Immature natural killer cell (primary cell): Measurements from ENCODE around the gene MAPK12. TPM values are rescaled to one million over a fixed set of nuclear protein-coding genes. Genes with fewer than 3 reads are reported as not detected.

Experiments
- DNase-seq, 3 donors: peaks; one replicate each; pipeline ENCODE4 v3.0.0; 2022; ENCODE audit warnings: mixed read lengths in 1 of 3
- H3K27ac Mint-ChIP-seq, 6 donors: one replicate each; pipeline ENCODE4 v1.8.0; 2020; ENCODE audit warnings: mixed read lengths in 6 of 6, mild to moderate bottlenecking in 5 of 6, inconsistent platforms in 4 of 6, moderate library complexity in 3 of 6
- H3K27me3 Mint-ChIP-seq, 3 donors: one replicate each; pipeline ENCODE4 v1.8.0; 2020 to 2021; ENCODE audit warnings: low read depth in 3 of 3, mild to moderate bottlenecking in 3 of 3, mixed read lengths in 3 of 3, moderate library complexity in 3 of 3, inconsistent platforms in 1 of 3
- H3K36me3 Mint-ChIP-seq, 3 donors: one replicate each; pipeline ENCODE4 v1.8.0; 2020; ENCODE audit warnings: mixed read lengths in 3 of 3, inconsistent platforms in 2 of 3, mild to moderate bottlenecking in 2 of 3
- H3K4me1 Mint-ChIP-seq, 2 donors: one replicate each; pipeline ENCODE4 v1.8.0; 2020; ENCODE audit warnings: inconsistent platforms in 2 of 2, mild to moderate bottlenecking in 2 of 2, mixed read lengths in 2 of 2, moderate library complexity in 1 of 2
- H3K4me3 Mint-ChIP-seq, 5 donors: one replicate each; pipeline ENCODE4 v1.8.0; 2020; ENCODE audit warnings: mild to moderate bottlenecking in 5 of 5, mixed read lengths in 5 of 5, inconsistent platforms in 3 of 5, moderate library complexity in 3 of 5
- H3K9me3 Mint-ChIP-seq, 6 donors: one replicate each; pipeline ENCODE4 v1.8.0; 2020; ENCODE audit warnings: mild to moderate bottlenecking in 6 of 6, mixed read lengths in 6 of 6, inconsistent platforms in 4 of 6, moderate library complexity in 3 of 6
- polyA plus RNA-seq, 3 donors: library from polyadenylated mRNA; unstranded; fragments of 300-500 nt; fragmentation: Illumina TruSeq; gene quantifications; one replicate each; pipeline ENCODE4 v1.2.3, GENCODE V29; 2021

Gene MAPK12
- polyA plus RNA-seq, 3 donors from 2014 or later, result 0.13 to 0.31 TPM; not detected in 1

DNA sequence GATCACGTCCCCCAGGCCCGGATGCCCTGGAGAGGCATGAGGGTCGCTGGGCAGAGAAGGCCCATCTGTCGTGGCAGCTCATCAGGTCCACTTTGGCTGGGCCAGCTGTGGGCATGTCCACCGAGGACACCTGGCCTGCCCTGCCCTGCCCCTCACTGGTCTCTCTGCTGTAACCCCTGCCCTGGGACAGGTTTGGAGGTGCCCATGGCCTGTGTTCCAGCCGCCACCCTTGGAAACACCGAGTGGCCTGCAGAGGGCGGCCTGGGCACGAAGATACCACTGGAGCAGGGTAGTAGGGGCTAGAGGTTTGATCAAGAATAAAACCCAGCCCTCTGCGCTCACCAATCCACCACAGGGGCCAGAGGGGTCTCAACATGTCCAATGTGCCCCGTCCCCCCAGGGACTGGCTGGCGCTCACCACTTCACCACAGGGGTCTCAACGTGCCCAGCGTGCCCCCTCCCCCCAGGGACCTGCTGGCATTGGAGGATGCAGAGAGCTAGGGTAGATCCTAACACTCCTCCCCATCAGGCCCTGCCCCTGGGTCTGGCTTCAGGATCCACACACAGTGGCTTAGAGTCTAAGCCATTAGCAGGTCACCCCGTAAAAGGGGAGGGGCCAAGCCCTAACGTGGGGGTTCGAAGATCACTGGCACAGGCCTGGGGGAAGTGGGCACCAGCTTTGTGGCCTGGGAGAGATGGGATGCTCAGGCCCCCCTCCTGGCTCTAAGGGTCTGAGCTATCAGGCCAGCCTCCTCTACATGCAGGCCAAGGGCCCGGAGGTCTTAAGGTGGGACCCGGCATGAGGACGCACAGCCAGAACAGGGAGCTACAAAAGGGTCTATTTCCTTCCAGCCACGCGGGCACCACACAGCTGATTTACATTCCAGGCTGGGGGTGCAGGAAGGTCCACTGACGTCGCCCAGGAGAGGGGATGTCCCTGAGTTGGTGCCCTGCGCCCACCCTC lies 9.1 kb downstream of the MAPK12 start:
- peaks cover 1 to 9% (median 2%) of the 10 kb centered on the region in 3 donors for H3K27me3 Mint-ChIP-seq
- no peaks in the 10 kb centered on the region for H3K36me3 Mint-ChIP-seq
- peak overlapping the region; percentile 40 to 69 (median 60) for H3K4me3 Mint-ChIP-seq
- peaks cover 0 to 19% of the 10 kb centered on the region in 2 donors for H3K4me1 Mint-ChIP-seq
- H3K27ac Mint-ChIP-seq, result peak overlapping the region in 4 of 6 donors; percentile 27 to 74 (median 49)
- H3K9me3 Mint-ChIP-seq, result no peaks in the 10 kb centered on the region
- DNase-seq, result peak; percentile 58 to 70 (median 65)

DNA sequence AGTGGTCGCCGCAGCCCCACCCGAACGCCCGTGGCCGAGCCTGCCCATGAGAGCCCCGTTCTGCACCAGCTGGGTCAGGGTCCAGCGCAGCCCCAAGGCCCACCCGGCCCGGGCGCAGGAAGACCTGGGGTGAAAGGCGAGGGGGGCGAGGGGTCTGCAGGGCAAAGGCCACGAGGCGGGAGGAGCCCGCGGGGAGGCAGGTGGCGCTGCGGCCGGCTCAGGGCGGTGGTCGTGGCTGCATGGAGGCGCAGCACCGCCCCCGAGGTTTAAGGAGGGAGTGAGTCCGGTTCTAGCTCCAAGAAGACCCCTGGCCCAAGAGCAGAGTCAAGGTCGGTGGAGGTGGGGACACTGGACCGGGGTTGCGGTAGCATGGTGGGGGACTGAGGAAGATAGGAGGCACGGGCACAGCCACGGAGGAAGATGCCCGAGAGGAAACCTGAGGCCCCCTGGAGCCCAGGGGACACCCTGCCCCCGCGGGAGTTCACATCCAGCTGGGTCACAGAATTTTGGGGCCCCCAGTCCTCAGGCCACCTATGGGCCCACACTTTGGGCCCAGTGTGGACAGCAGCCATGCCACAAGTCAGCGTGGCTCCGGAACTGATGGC lies 9.9 kb downstream of the MAPK12 start:
- Mint-ChIP-seq H3K27me3 (peaks cover 2 to 9% (median 2%) of the 10 kb centered on the region in 3 donors), H3K4me3 (peak overlapping the region; percentile 40 to 69 (median 58)), H3K4me1 (peaks cover 0 to 23% of the 10 kb centered on the region in 2 donors), H3K27ac (peak overlapping the region in 3 of 6 donors; percentile 27 to 74 (median 69)), H3K36me3 (no peaks in the 10 kb centered on the region), H3K9me3 (no peaks in the 10 kb centered on the region)
- DNase-seq, result no peak

DNA sequence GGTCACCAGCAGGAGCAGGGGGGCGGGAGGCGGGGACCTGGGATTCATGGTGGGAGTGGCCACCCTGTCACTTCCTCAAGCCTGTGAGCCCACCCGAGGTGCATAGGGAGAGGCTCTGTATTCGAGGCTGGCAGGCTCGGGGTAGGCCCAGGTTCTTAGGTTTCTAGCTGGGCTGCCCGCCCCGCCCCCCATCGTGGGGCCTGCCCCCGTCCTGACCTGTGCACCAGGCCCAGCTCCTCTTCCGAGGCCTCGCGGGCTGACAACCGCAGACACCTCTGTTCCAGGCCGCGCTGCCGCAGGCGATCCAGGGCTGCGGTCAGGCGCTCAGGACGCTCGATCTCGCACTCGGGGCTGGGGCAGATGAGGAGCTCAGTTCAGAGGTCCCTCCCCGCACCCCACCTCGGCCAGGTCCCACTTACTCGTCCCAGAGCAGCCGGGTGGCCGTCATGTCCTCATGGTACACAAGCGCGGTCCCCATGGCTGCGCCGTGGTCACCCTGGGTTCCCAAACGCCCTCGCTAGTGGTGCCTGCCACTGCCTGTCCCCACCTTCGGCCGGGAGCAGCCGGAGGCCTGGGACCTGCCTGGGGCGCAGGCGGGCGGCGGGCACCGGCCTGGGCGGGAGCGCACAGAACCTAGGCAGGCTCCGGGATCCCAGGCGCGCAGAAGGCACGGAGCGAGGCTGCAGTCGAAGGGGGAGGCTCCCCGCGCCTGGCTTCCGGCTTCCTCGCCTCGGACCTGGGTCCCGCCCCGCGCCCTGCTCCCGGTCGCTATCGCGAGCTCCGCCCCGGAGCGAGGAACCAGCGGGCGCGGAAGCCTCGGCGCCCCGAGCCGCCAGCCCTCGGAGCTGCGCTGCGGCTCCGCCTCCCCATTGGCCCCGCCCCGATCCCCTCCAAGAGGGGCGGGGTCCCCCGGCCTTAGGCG lies 10.7 kb downstream of the MAPK12 start, which contains the start of gene HDAC10:
TSS of gene HDAC10 (minus strand) at position 711 of the 922 bp plus-strand sequence. CDS start at position 478, 233 bp downstream.
- peak within 1 kb of the TSS; percentile 81 to 87 (median 83) for H3K4me3 Mint-ChIP-seq
- H3K27ac Mint-ChIP-seq, result peak within 1 kb of the TSS; percentile 44 to 84 (median 77)

DNA sequence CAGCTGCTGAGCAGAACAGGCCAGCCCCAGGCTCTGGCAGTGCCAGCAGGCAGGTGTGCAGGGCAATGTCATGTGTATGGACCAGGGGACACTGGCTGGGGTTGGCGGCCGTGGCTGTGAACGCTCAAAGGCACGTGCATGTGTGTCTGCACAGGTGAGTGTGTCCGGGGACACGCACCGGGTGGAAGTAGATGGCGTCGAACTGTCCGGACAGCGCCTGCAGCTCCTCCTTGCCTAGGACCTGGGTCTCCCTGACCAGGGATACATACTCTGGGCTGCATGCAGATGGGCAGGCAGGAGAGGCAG lies 11.3 kb downstream of the MAPK12 start:
- H3K4me3 Mint-ChIP-seq, result peak overlapping the region; percentile 81 to 87 (median 83)
- H3K4me1 Mint-ChIP-seq, result peaks cover under 1 to 28% of the 10 kb centered on the region in 2 donors
- DNase-seq, result no peak
- H3K9me3 Mint-ChIP-seq, result no peaks in the 10 kb centered on the region
- H3K27me3 Mint-ChIP-seq, result peaks cover 2 to 7% (median 2%) of the 10 kb centered on the region in 3 donors
- no peaks in the 10 kb centered on the region for H3K36me3 Mint-ChIP-seq
- H3K27ac Mint-ChIP-seq, result peak overlapping the region in 5 of 6 donors; percentile 44 to 84 (median 67)

More for the DNA sequence above, 10.7 kb downstream of the MAPK12 start, which contains the start of gene HDAC10:
- Mint-ChIP-seq H3K4me1 (peaks cover 0 to 28% of the 10 kb centered on the region in 2 donors), H3K36me3 (no peaks in the 10 kb centered on the region), H3K9me3 (no peaks in the 10 kb centered on the region), H3K27me3 (peaks cover 2 to 9% (median 2%) of the 10 kb centered on the region in 3 donors)
- peak; percentile 67 to 73 (median 72) for DNase-seq

DNA sequence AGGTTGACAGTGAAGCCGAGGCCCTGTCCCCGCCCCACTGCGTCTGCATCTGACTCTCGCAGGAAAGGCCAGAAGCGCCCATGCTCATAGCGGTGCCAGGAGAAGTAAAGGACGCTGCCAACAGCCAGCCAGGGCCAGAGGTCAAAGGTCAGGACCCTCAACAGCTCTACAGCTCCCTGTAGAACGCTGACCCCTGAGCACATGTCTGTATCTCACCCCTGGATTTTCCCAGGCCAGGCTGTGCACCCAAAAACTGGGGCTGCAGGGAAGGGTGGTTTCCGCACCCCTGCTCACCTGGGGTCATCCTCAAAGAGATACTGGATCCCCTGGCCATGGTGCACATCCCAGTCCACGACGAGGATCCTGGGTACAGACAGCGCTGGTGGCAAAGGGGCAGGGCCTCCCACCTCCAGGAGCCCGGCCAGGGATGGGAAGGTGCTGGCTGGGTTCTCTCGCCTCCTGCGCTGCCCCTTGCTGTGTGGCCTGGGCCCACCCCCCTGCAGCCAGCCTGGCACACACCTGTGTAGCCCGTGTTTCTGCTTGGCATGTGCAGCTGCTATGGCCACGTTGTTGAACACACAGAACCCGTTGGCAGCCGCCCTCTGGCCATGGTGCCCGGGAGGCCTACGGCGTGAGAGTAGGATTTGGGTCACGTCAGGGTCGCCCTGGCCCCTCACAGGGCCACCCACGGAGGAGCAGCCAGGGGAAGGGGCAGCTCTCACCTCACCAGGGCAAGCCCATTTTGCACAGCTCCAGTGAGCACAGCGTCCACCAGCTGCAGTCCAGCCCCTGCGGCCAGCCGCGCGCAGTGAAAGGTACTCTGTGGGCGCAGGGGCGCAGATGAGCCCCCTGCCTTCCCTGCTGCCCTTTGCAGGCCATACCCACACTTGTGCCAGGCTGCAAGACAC lies 11.9 kb downstream of the MAPK12 start:
- Mint-ChIP-seq H3K36me3 (peaks cover 0 to 3% (median 3%) of the 10 kb centered on the region in 3 donors), H3K4me1 (peaks cover 6 to 31% of the 10 kb centered on the region in 2 donors), H3K9me3 (no peaks in the 10 kb centered on the region), H3K27me3 (peaks cover 5 to 11% (median 6%) of the 10 kb centered on the region in 3 donors), H3K4me3 (peak overlapping the region in 4 of 5 donors; percentile 81 to 87 (median 84)), H3K27ac (peak overlapping the region in 3 of 6 donors; percentile 44 to 67 (median 55))
- no peak for DNase-seq

DNA sequence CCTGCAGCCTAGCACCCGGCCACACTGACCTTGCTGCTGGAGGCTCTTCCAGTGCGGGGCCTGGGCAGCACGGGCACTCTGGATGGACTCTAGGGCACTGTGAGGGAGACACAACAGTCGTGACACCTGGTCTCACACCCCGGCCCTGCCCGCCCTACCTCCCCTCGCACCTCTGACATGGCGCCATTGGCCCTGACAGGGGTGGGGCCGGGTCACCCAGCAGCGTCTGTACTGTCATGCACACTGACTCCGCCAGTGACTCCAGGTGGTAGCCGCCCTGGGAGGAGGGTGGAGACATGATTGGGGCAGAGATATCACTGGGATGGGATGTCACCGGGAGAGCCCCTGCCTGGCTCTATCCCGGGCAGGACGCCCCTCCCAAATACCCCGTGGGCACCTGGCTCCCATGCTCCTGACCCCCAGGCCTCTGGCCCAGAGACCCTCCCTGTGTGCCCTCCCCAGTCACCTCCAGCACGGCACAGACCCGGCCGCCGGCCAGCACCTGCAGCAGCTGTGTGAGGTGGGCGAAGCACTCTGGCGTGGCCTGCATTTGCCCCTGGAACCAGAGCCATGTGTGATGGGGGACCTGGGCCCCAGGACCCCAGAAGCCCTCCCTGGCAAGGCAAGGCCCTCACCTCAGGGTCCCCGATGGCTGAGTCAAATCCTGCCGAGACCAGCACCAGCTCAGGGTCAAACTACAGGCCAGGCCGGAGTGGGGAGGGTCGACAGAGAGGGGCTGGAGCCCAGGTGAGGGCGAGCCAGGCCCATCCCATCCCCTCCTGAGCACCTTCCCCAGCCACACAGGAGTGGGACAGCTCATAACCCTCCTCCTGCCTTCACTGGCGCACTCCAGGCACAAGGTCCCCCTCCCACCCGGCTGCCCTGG lies 13.0 kb downstream of the MAPK12 start:
- no peaks in the 10 kb centered on the region for H3K9me3 Mint-ChIP-seq
- H3K4me1 Mint-ChIP-seq, result peaks cover 16 to 41% of the 10 kb centered on the region in 2 donors
- H3K36me3 Mint-ChIP-seq, result peaks cover 0 to 3% (median 3%) of the 10 kb centered on the region in 3 donors
- peaks cover 5 to 13% (median 9%) of the 10 kb centered on the region in 3 donors for H3K27me3 Mint-ChIP-seq
- H3K4me3 Mint-ChIP-seq, result peak overlapping the region in 4 of 5 donors; percentile 15 to 46 (median 24)
- DNase-seq, result no peak
- H3K27ac Mint-ChIP-seq, result peak overlapping the region in 2 of 6 donors; percentile 70 to 92

DNA sequence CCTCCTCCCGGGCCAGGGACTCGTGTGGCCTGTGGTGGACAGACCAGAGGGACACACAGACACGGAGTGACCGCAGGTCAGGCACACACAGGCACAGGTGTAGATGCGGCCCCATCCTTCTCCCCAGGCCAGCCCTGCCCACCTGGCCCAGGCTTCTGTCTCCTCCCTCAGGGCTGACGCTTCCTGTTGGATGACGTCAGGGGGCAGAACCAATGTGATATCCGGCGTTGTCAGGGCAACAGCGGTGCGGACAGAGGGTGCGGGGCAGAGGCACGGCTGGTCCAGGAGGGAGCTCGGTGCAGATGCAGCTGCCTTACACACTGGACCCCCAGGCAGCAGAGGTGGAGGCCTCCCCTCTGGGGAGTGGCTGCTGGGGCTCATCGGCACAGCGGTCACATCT lies 13.7 kb downstream of the MAPK12 start:
- Mint-ChIP-seq H3K9me3 (no peaks in the 10 kb centered on the region), H3K27ac (peak overlapping the region; percentile 11 to 92 (median 42)), H3K4me3 (peak overlapping the region; percentile 15 to 49 (median 42)), H3K27me3 (peaks cover 5 to 13% (median 9%) of the 10 kb centered on the region in 3 donors), H3K4me1 (peaks cover 20 to 48% of the 10 kb centered on the region in 2 donors), H3K36me3 (peaks cover 0 to 3% (median 3%) of the 10 kb centered on the region in 3 donors)
- peak in 1 of 3 donors; percentile 74 for DNase-seq

DNA sequence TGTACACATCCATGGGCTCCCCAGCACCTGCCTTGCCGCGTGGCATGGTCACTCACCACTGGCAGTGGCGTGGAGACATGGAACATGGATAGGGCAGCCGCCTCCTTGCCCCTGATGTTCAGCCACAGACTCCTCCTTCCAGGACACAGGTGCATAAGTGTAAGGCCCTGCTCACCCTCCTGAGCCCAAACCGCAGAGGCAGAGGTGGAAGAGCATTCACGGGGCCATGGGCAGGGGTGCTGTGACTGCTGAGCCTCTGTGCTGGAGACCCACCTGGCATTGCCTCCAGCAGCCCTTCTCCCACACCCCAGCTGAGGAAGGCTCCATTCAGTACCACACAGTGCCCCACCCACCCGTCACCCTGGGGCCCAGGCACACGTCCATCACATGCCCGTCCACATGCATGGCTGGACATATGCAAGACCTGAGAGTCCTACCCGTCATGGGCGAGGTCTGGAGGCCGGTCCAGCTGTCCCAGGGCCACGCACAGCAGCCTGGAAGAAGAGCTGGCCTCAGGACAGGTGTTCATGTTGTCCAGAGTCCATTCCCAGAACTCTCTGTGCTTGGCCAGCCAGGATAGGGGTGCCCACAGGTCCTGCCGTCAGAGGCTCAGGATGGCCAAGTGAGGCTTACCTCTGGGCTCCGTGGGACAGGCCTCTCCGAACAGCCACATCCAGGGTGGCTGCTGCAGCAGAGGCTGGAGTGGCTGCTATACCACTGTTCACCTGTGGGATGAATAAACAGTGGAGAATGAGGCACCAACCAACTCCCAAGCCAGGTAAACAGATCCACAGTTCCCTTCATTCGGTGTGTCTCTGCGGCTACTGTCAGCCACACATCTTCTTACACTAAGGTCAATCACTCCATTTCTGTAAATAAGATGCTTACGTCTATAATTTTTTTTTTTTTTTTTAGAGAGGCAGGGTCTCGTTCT lies 15.0 kb downstream of the MAPK12 start:
- peak overlapping the region in 5 of 6 donors; percentile 26 to 92 (median 48) for H3K27ac Mint-ChIP-seq
- H3K4me1 Mint-ChIP-seq, result peaks cover 30 to 56% of the 10 kb centered on the region in 2 donors
- H3K4me3 Mint-ChIP-seq, result peak overlapping the region; percentile 50 to 97 (median 52)
- H3K36me3 Mint-ChIP-seq, result peaks cover 0 to 3% (median 3%) of the 10 kb centered on the region in 3 donors
- DNase-seq, result no peak
- no peaks in the 10 kb centered on the region for H3K9me3 Mint-ChIP-seq
- peaks cover 5 to 13% (median 9%) of the 10 kb centered on the region in 3 donors for H3K27me3 Mint-ChIP-seq

DNA sequence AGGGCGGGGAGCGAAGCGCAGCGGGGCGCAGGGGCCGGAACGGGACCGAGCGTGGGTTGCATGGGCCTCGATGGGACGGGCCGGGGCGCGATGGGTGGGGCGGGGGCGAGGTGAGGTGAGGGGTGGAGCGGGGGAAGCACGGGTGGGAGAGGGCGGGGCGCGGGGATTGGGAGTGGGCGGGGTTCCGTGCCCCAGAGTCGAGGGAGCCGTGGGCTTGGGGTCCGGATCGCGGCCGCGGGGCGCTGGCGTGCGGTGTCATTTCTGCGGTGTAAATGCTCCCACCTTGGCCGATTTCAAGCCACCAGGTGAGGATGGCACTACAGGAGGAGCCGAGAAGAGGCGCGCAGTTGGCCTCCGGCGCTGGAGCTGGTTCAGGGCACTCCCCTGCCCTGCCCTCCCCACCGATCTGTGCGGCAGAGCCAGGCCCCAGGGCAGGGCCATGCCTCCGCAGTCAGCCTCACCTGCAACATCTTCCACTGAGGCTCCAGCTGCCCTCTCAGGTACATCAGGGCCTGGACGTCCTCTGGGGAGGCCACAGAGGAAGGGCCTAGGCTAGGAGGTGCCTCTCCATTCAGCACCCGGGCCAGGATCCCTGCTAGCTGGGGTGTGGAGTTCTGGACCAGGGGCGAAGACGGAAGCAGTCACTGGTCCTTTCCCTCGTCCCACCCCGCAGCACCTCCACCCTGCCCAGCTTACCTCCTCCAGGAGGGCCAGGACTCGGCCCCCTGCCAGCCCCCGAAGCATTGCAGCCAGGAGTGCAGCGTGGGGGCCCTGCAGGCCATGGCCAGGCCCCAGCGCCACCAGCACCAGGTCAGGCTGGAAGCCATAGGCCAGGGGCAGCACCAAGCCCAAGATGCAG lies 16.0 kb downstream of the MAPK12 start:
- DNase-seq, result no peak
- H3K9me3 Mint-ChIP-seq, result no peaks in the 10 kb centered on the region
- H3K36me3 Mint-ChIP-seq, result peaks cover 0 to 3% (median 3%) of the 10 kb centered on the region in 3 donors
- H3K27me3 Mint-ChIP-seq, result peaks cover 5 to 9% (median 9%) of the 10 kb centered on the region in 3 donors
- H3K27ac Mint-ChIP-seq, result peak overlapping the region; percentile 95 to 99 (median 98)
- peaks cover 38 to 59% of the 10 kb centered on the region in 2 donors for H3K4me1 Mint-ChIP-seq
- H3K4me3 Mint-ChIP-seq, result peak overlapping the region; percentile 94 to 100 (median 97)
